GM19043 (cell line): ENCODE results near the gene ASCC3.

Experiments used
- ATAC-seq: cut with Tn5 transposase; IDR thresholded peaks from one replicate; pipeline ENCODE4 v1.9.1; 2021; ENCODE audit warnings: low read depth; ENCODE audit not compliant: unreplicated experiment

The ASCC3 gene

GRCh38 chr6:100470422-100471120, 410.6 kb downstream of the ASCC3 start:
- no peak for ATAC-seq

- no peak for ATAC-seq
These were observed 411.8 kb downstream of the ASCC3 start for GRCh38 chr6:100469101-100469859.

DNA sequence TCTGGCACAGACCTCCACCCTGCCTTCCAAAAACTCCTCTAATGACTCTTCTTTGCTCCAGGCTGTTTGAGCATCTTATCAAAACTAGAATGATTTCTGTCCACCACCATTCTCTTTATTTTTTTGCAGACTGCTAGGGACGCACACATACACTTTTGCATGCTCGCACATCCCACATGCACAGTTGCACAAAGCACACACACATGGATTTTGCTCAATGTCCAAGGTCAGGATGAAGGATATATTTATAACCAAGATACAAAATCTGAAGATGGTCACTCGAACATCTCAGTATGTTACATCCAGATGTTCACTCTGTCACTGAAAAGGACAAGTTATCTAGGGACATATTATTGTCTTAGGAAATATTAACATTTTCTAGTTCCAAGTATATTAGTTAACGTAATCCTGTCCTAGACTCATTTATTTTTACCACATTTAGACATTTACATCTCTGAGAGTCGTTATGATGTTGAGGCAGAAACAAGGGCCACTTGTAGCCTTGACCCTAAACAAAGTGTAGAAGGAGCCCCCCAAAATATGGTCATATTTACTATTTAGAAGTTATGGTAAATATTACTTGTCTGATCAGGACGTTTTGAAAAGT, 413.0 kb downstream of the ASCC3 start:
- ATAC-seq, result no peak

- ATAC-seq, result no peak
These were observed 413.8 kb downstream of the ASCC3 start for GRCh38 chr6:100467129-100468015.

DNA sequence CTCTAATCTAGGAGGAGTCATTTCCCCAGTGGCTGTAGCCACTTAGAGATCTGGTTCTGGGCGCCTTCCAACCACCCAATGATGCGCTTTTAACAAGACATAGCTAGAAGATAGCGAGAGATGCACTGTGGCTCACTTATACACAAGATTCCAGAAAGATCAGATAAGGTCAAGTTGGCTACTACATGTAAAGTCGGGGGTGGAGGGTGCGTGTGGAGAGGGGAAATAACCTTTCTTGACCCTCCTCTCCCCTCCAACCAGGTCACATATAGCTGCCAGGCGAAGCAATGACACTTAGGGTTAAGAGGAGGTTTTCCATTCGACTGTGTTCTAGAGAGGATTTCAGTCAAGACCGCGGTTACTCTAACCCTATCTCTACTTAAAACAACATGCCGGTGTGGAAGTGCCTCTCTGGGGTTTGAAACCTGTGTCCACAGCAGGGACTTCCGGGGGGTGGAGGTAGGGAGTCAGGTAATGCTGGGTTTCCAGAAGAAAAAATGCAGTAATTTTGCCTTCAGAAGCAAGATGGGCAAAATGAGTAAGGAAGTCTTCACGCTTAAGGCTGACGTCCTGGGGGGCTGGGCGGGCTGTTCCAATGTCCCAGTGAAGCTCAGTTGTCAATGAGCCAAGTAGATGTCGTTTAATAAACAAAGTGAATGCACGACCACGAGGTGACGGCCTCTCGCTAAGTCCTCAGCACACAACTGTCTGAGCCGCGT, 414.6 kb downstream of the ASCC3 start:
- ATAC-seq, result no peak

DNA sequence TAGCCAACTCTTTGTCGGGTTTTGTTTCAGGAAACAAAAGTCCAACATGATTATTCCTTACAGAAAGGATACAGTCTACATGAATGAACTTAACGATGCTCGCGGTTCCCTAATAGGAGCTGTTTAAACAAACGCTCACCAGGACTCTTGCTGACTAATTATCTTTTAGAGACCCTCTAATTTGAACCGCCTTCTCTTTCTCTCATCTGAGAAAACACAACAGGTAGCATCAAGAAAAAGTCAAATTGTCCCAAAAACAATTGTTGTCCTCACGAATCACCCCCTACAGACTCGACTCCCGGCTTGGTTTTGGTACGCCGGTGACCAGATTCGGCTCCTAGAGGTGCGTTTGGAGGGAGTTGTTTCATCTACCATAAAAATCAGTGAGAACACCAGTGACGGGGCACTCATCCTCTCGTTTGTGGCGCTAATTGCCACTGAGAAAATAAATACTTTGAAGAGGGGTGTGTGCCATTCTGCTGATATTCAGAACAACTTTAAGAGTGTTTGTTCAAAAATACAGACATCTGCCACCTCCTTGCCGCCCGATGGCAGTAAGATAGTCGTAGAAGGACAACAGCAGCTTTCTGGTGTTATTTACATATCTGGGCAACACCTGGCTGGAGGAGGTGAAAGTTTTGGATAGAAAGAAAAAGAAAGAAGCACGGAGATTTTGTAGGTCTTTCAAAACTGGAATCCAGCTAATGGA, 415.3 kb downstream of the ASCC3 start:
- ATAC-seq, result no peak

GRCh38 chr6:100464903-100465700, 416.0 kb downstream of the ASCC3 start, which contains the start of gene SIM1:
TSS of gene SIM1 (minus strand) at chr6:100464921. CDS start at chr6:100463468, 1,453 bp downstream.
- peak; percentile 55 for ATAC-seq

DNA sequence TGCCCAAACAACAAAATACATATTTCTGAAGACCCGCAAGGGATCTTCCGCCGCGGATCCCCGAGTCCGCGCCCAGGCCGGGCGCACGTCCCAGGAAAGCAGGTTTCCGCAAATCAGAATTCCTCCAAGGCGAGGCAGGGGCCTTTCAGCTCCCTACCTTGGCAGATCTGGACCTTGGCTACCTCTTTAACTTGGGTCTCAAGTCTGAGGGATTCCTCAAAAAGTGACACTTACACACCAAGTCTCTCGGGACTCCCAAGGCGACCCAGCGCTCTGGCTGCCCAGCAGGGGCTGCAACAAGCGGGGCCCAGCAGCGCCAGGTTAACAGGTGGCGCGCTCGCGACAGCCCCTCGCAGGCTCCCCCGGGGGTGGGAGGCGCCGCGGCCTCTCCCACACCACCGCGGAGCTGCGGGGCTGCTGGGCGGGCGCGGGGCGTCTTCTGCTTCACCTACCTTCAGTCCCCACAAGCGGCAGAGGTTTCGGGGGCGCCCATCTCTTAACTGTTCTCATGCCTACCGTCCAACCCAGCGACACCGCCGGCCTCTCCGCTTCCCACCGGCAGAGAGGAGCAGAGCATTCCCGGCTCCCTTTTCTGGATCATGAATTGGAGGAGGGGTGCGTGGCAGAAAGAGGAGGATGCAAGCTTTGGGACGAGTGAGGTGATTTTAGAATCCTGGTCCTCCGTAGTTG, 416.8 kb downstream of the ASCC3 start:
- ATAC-seq, result no peak

DNA sequence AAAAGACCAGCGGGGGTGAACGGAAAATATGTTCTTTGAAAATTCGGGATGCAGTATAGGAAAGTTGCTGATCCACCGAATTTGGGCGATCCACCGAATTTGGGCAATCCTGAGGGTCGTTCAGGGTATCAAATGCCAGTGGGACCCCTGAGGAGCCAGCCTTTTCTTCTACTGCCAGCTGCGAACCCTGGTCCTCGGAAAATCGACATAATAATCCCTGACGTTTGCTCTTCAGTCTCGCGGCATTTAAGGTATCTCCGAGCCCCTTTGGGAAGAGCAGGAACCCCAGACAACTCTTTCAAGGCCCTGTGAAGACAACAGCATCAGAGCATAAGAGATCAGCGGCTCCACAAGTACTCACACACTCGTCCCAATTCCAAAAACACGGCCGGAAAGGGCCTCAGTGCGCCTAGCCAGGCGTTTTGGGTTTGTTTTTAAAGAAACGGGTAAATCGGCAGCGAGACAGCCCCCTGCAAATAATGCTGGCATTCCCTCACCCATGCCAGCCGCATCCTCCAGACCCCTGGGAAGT, 417.4 kb downstream of the ASCC3 start:
- ATAC-seq, result no peak

DNA sequence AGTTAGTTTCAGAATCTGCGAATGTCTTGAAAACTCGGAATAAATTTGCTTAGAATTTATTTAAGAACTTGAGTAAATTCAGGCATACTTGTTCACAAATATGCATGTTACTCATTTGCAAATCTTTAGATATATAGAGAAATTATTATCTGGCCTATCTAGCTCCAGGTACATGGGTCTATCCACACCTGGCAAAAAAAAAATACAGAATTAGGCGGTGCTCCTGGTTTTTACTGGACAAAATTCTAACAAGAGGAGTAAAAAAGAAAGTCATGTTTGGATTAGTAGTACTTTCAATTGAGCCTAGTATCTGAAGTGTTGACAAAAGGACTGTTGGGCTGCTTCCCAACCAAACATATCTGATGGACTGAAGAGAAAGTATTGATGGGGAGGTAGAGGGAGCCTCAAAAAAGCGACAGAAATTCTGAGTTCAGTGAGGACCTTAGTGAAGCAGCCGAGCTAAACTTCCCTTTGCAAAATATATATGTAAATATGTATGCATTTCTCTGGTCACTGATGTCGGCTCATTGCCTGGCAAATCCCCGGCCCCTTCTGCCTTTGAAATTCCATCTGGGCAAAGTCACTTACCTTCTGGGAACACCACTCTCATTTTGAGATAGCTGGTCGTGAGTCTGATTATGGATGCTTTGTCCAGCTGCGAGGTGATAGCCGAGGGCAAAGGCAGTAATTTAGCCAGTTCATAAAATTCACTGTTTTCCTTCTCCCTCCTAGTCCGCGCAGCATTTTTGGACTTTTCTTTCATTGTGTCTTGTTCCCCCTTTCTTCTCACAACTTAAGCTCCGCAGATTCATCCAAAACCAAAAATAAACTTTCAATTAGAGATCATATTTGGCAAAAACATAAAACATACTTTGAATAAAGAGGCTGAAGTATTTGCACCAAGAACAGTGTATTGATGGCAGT, 418.2 kb downstream of the ASCC3 start:
- ATAC-seq, result no peak

GRCh38 chr6:100461917-100462705, 419.0 kb downstream of the ASCC3 start:
- ATAC-seq, result no peak

DNA sequence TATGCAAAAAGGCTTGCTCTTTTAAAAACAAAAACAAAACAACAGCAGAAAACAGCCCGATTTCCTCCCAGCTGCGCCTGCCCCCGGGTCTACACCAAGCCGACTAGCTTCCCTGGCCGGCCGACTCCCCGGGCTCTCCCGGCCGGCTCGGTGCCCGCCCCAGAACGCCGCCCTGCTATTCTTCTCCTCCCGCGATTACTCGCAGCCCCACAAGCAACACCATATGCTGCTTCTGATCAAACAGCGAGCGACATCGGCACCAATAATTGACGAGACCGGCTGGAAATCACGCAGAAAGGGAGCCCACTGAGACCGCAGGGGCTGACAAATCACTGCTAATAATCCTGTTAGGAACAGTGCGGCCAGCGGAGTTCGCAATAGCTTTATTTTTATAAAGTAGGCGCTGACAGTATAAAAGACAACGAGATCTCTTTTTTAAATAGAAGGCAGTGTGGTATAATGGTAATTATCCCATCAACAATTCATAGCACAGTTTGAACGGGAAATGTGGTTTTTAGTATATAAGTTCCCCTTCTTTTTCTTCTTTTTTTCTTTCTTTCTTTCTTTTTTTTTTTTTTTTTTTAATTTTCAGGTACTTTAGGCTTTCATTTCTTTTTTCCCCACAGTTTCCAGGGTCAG, 419.7 kb downstream of the ASCC3 start:
- no peak for ATAC-seq

GRCh38 chr6:100460650-100461204, 420.4 kb downstream of the ASCC3 start:
- ATAC-seq, result no peak

- no peak for ATAC-seq
These were observed 421.4 kb downstream of the ASCC3 start for GRCh38 chr6:100459592-100460184.
